ENCODE results near the gene POLN.

The POLN gene

DNA sequence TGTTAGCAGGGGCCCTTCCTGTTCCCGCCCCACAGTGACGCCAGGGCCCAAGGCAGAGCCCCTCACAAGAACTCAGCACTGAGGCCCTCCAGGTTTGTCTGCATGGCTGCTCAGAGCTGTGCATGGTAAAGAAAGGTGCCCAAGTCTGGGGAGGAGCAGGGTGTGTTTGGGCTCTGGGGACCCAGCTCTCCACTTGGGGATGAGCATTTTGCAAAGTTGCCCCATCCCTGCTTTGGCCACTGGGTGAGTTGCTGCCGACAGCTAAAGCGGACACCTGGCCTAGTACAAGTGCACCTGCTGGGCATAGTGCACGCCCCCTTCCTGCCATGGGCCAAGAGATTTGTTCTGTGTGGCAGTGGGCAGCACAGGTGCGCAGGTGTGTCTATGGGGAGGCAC lies 22.0 kb upstream of the POLN start:
- no peak for DNase-seq (ENCODE audit: low read depth in 2 of 2)

DNA sequence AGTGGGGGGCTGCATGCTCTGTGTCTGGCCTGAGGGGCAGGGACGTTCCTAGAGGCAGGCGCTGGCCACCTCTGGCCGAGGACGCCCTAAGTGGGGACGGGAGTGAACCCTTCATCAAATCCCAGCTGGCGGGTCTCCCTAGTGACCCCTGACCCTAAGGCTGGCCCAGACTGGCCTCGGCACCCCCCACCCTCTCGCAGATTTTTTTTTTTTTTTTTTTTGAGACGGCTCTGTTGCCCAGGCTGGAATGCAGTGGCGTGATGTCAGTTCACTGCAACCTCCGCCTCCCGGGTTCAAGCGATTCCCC lies 21.0 kb upstream of the POLN start:
- no peak for DNase-seq (ENCODE audit: low read depth in 2 of 2)

DNA sequence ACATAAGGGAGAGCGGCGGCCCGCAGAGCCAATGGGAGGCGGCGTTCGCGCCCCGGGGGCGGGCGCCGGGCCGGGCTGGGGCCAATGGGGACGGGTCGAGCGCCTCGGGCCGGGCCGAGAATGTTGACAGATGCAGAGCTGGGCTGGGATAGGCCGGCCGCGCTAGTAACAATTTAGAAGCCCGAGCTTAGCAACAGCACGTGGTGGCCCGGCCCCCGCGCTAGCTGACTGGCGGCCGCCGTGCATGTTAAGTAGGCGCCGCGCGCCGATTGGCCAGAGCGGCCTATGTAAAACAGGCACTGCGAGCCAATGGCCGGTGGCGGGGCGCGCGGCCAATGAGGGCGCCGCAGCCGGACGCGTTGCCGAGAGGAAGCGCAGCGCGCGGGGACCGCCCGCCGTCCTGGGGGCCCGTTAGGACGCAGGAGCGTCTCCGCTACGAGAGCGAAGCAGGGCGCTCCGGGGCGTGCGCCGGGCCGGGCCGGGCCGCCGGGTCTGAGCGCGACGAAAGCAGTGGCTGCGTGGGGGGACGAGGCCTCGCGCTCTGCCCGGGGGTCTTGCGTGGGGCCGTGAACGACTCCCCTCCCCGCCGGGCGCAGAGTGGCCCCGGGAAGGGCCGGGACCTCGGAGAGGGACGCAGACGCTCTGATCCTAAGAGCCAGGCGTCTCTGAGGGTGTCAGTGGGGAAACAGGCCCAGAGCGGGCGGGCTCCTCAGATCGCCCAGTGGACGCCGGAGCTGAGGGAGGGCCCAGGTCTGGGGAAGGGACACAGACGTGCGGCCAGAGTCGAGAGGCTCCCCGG lies 20.4 kb upstream of the POLN start:
- peak; percentile 99 for DNase-seq (ENCODE audit: low read depth in 2 of 2)

DNA sequence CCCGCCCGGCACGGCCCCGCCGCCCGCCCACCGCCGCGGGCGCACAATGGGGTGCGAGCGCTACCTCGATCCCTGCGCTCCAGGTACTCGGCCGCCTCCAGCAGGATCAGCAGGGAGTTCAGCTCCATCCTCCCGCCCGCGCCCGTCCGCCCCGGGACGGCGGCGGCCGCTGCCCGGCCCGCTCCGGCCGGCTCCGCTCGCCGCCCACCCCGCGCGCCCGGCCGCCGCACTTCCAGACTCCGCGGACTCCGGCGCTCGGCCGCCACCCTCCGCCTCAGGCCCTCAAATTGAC lies 19.9 kb upstream of the POLN start, which contains the start of gene MXD4:
Gene MXD4 (minus strand): TSS at position 257 of the 292 bp plus-strand sequence. CDS start 129 bp downstream, at position 128.
- no peak for DNase-seq (ENCODE audit: low read depth in 2 of 2)

DNA sequence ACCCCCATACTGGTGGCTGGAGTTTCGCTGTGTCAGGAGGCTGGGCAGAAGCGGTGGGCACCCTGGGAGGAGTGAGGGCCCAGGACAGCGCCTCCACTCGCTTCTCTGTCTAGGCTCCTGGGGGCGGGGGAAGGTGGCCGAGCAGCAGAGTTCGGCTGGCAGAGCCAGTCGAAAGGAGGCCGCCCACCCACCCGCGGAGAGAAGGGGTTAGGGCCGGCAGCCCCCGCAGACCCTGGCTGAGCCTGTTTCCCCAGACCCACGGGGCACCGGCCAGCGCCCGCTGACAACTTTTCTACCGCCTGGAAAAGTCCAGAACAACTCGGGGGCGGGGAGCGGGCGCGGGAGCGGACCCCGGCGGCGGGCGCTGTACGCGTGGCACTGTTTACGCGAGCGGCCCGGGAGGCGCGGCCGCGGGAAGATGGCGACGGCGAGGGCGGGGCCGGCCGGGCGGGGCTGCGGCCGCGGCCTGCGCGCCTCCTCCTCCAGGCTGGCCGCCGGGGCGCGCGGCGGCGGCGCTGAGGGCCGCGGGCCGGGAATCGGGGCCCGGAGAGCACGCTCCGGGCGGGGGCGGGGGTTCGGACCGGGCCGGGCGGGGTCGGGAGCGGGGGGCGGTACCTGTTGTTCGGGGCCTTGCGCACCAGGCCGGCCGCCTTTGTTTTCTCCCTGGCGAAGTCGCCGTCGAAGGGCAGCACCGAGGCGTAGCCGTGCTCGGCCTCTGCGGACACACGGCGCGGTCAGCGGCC lies 19.4 kb upstream of the POLN start:
- DNase-seq (ENCODE audit: low read depth in 2 of 2): peak; percentile 11 to 18

DNA sequence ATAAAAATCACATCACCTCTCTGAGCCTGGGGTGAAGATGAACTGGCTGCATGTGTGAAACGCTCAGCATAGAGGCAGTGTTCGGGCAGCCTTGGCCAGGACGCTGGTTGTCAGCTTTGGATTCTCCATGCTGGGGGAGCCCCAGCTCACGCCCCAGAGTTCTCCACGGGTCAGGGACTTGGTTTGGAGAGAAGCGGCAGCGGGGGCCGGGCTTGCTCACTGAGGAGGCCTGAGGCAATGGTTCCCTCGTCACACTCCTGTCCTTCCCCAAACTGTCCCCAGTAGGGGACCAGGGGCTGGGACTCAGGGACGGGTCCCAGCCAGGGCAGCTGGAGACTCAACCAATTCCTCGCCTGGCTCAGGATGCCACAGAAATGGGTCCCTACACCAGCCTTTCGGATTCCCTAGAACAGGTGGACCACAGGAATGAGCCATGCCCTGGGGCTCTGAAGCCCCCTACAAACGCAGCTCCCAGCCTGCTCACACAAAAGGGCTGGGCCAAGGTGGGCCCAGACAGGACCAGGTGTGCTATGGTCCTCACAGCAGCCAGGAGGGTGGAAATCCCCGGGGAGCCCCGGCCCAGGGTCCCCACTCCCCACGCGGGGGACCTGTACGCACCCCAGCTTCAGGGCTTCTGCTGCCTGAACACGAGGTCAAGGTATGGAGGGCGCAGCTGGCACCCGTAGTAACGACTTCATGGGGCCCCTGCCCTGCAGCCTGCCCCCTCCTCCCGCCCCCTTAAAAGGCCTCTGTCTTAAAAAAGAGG lies 18.6 kb upstream of the POLN start:
- no peak for DNase-seq (ENCODE audit: low read depth in 2 of 2)

DNA sequence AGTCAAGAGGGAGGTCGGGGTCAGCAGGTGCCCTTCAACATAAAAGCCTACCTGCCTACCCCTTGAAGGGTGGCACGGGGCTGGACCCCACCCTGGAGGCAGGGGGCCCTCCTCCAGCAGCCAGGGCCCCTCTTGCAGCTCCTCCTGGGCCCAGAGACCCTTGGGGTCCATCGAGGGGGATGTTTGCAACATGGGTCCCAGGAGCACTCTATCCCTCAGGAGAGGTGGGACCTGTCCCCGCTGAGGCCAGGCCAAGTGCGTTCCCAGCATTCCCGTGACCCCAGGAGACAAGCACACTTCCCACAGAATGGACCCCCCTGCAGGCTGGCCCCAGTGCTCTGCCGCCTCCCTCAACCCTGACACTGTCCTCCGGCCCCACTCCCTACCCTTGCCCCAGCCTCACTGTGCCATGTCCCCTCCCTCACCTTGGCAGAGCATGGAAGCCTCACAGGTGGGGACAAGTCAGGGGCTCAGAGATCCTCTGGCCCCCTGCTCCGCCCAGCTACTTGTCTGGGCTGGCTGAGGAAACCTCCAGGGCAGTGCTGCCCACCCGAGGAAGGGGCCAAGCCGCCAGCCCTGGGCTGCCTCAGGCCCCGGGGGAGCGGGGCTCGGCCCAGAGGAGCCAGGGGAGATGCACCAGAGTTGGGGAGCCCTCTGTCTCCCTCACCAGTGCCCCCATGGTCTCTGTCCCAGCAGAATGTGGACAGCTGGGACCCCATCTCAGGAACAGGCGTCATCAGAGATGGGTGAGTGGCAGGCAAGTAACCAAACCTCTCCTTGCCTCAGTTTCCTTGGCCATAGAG lies 17.8 kb upstream of the POLN start:
- DNase-seq (ENCODE audit: low read depth in 2 of 2): no peak

DNA sequence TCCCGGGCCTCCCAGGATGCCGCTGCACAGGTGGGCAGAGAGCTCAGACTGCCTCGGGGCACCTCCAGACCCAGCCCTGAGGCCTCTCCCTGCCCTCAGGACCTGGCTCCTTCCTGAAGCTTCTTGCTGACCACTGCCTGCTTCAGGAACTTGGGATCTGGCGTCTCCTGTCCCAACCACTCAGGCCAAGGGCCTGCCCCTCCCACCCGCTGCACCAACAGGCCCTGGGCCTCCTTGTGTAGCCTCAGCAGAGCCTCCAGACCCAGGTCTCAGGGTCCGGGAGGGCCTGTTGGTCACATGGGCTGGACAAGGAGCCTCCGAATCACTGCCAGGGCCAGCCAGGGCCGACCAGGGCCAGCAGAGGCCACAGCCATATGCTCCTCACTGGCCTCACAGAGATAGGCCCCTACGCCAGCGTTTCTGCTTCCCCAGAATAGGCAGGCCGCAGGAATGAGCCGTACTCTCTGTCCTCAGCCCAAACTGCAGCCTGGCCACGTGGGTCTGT lies 17.2 kb upstream of the POLN start:
- DNase-seq (ENCODE audit: low read depth in 2 of 2): no peak

DNA sequence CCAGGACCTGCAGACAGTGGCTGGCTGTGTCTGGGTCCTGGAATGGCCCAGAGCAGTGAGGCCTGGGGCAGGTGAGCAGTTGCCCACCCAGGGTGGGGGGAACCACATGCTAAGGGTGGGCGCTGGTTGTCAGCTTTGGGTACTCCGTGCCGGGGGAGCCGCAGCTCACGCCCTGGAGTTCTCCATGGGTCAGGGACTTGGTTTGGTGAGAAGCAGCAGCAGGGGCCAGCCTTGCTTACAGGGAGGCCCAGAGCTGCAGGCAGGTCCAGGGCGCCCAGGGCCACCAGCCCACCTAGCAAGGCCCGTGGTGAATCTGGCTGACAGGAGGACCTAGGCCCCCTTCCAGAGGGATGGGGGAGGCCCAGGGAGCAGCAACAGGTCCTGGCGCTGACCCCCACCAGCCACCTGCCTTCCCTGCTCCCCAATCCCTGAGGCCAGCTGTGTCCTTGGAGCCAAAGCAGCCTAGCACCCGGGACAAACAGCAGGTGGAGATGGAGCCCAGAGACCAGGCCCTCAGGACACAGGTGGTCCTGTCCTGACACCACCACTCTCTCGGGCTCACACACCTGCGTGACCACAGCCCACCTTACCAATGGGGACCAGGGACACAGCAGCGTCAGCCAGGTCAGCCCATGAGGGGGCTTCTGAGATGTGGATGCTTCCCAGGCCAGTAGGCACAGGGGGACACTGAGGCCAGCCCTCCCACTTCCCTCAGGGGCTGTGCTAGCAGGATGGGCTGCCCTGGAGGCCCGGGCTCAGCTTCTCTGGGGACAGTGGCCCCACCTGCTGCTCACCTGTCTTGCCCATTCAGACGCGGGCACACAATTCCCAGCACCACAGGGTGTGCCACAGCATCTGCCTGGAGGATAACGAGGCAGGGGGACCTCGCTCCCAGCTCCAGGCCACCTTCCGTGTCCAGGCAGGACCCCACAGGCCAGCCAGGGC lies 16.4 kb upstream of the POLN start:
- DNase-seq (ENCODE audit: low read depth in 2 of 2): no peak

DNA sequence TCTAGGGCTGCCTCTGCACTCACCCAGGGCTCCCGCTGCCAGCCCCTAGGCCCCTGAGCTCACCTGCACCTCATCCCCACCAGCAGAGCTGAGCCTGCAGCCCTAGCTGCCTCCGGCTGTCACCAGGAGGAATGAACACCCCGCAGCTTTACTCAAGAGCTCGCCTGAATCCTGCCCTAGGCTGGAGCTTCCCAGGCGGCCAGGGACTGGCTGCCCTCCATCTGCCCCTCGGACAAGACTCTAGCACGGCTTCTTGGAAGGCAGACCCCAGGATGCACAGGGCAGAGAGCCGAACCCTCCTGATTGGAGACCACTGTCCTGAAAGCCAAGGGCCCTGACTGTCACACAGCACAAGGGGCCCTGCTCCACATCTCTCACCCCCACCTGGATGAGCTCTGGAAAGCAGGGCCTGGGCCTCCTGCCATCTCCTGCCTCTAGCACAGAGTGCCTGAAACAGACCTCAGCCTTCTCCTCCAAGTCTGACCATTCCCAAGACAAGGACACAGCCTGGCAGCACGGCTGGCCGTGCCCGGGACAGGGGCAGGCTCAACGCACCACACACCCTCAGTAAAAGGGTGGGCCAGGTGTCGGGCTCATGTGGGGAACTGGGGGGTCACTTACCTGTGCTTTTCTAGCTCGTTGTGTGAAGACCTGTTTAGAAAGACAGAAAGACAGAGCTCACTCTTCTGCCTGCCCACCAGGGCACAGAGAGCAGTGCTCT lies 15.6 kb upstream of the POLN start:
- DNase-seq (ENCODE audit: low read depth in 2 of 2): no peak

DNA sequence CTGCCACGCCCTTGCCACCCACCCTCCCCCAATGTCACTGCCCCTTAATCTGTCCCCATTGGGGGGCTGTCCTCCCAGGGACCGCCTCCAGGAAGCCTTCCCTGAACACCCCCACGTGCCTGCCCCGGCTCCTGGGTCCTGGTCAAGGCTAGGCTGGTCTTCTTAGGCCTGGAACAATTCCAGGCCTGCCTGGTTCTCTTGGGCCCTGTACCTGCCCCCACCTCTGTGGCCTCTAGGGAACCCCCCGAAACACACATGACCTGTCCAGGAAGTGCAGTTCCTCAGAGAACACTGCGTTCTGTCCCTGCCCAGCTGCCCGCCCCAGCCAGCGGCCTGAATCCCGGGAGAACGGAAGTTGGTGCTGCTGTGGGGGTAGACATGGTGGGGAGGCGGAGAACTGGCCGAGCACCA lies 14.9 kb upstream of the POLN start:
- no peak for DNase-seq (ENCODE audit: low read depth in 2 of 2)

DNA sequence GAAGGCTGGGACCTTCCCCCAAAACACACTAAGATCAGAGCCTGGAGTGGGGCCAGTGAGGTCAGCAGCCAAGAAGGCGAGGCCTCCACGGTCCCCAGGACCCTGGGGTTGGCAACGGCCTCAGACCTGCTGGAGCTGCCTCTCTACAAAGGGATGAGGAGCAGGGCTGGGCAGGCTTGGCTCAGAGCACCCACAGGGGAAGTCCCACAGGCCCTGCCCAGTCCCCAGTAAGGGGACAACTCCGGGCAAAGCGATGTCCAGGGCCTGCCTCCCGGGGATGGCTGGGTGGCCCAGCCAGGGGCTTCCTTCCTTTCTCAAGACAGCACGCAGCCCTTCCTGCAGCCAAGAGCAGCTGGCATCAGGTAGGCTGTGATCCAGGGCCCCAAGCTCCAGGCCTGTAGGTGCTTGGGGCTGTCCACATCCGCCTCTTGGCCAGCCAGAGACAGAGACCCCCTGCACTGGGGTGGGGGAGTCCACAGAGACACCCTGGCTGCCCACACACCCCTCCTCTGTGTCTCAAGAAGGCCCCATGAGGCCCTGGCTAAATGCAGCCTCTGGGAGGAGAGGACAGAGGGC lies 14.3 kb upstream of the POLN start:
- no peak for DNase-seq (ENCODE audit: low read depth in 2 of 2)

DNA sequence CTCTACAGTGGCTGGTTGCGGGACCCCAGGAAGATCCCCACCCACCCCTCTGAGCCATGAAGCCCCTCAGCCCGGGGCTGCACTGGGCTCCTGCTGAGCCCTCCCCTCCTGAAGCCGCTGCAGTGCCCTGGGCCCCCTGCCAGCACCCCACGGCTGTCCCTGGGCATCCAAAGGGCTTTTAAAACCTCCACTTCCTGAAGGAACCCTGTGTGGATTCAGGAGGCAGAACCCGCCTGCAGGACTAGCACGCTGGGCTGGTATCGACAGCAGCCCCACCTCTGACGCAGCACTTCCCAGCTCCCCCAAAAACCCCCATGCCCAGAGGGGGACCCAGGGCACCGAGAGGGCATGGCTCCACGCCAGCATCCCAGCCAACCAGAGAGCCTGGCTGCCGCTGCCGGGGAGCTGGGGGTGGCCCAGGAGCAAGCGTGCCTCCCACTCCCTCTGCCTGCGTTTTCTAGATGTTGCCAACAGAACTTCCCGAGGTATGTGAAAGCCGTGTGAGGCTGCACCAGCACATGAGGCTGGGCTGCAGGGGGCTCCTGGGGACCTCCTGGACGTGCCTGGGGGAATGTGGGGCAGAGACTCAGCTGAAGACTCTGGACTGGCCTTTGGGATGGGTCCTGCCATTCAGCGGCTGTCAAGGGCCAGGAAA lies 13.7 kb upstream of the POLN start:
- DNase-seq (ENCODE audit: low read depth in 2 of 2): no peak

DNA sequence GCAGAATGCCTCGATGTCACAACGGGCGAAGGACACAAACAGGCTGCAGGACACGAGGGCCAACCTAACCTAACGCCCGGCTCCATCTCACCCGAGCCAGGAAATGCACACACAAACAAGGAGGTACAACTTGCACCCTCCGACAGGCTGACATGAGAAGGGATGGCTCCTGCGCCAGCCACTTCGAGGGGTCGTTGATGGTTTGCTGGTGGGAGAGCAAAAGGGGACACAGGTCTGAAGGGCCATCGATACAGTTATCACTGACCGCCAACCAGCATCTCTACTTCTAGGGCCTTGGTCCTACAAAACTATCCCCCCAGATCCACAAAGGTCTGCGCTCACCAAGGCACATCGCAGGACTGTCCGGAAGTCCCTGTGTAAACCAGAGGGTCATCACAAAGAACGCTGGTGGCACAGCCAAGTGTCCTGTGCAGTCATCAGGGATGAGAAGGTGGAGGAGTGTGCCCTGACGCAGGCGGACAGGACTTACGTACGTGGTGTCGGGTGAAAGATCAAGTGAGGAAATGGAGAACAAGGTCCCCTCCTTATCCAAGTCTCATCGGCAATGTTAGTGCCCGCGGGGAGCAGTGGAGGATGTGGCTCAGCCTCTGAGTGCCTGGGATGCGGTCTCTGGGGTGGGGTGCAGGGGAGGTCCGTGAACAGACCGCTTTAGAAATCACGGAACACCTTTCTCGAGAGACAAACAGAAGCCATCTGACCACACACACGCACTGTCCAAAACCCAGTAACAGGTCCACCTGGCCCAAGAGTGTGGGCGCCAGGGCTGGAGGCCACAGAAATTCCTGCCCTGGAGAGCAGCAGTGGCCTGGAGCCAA lies 13.0 kb upstream of the POLN start:
- no peak for DNase-seq (ENCODE audit: low read depth in 2 of 2)

DNA sequence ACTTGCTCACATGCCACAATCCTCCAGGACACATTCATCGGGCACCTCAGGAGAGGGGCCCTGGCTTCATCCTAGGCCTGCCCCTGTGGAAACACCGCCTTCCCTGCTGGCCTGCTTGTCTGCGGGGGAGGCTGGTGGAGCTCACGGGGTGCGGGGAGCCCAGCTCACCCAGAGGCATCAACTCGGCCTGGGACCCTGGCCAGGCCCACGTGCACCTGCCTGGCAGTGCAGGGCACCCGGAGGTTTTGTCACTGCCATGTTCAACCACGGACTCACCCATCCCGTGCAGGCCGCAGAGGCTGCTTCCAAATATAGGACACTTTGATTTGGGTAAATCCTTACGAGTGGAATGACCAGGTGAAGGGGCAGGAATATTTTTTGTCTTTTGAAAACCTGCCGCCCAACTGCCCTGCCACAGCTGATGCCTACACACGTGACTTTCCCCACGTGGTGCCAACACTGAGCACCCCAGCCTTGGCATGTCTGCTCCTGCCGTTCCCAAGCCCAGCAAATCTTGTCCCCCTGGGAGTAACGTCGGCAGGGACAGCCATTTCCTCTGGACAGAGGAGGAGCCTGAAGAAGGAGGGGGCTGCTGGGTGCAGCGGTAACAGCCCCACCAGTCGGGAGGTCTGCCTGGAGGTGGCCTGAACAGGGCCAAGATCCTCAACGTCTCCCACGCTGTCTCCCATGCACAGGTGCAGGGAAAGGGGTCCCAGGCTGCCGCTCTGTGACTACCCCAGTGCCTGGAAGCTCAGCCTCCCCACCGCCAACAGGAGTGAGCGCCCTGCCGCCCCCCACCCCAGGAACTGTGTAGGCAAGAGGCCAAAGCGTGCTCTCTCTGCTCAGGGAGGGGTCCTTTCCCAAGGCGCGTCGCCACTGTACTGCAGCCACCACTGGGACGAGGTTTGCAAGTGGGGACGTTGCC lies 11.5 kb upstream of the POLN start:
- no peak for DNase-seq (ENCODE audit: low read depth in 2 of 2)

DNA sequence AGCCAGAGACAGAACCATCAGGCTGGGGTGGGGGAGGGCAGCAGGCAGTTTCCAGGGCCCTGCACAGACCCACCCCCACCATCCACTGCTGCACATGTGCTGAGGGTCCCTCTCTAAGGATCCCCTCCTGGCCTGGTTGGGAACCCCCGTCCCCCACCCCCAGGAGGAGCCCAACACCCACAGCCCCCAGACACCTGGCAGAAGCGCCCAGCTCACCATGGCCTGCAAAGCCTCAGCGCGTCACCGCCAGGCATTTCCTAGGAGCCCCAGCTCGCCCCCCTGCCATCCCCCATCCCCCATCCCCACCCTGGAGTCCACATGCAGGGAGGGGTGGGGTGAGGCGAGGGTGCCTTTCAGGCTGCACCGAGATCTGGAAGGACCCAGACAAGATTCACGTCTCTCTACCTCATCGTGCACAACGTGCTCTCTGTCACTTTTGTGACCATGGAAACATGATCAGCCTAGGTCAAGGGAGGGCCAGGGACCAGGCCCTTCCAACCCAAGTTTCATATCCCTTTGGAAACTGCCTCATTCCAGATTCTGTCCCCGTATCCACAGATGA lies 10.7 kb upstream of the POLN start:
- DNase-seq (ENCODE audit: low read depth in 2 of 2): no peak

Data from fibroblast of skin of left quadriceps (primary cell).